ENCODE data around the gene CAMK1. TPM values are rescaled to one million over a fixed set of nuclear protein-coding genes. Genes with fewer than 3 reads are reported as not detected.

Gene CAMK1
- total RNA-seq, 1 experiment from 2014 or later: 11.8 TPM

- Histone ChIP-seq H3K27ac (peak within 1 kb of the TSS; percentile 33), H3K36me3 (peaks cover 63% of the 10 kb centered on the region), H3K9me3 (replicated peaks) (no peaks in the 10 kb centered on the region), H3K27me3 (replicated peaks) (no peaks in the 10 kb centered on the region), H3K4me1 (replicated peaks) (peaks cover 17% of the 10 kb centered on the region), H3K4me3 (peak within 1 kb of the TSS; percentile 46)
- DNase-seq (ENCODE audit: low read depth in 1 of 2, low spot score in 2 of 2): peak; percentile 95 to 98
Measured at GRCh38 chr3:9749645-9750555, 19.8 kb downstream of the CAMK1 start, which contains the start of gene OGG1. TSS of gene OGG1 (plus strand) at chr3:9749952. CDS start at chr3:9750287, 335 bp downstream.

- H3K36me3 ChIP-seq: peaks cover 69% of the 10 kb centered on the region
- no peaks in the 10 kb centered on the region for H3K27me3 ChIP-seq (replicated peaks)
- no peaks in the 10 kb centered on the region for H3K9me3 ChIP-seq (replicated peaks)
- DNase-seq (ENCODE audit: low read depth in 1 of 2, low spot score in 2 of 2): peak in 1 of 2 experiments; percentile 54
- peak overlapping the region; percentile 46 for H3K4me3 ChIP-seq
- peak overlapping the region; percentile 32 for H3K27ac ChIP-seq
- peaks cover 17% of the 10 kb centered on the region for H3K4me1 ChIP-seq (replicated peaks)
Measured at GRCh38 chr3:9749296-9749644, 20.5 kb downstream of the CAMK1 start.

DNA sequence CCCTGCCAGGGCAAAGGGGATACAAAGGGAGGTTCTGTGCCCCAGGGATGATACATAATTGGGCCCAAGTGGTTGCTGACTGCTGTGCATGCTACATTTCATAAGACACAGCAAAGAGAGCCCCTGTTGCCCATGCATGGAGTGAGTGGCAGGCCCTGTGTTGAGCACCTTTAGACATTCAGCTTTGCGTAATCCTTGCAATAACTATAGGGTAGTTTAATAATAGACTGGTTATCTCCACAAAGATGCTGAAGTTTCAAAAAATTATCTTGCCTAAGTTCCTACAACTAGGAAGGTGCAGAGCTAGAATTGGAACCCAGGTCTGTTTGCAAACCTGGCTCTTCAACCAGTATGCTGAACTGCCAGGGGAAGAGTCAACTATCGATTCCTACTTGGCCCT, 21.7 kb downstream of the CAMK1 start:
- Histone ChIP-seq H3K27me3 (replicated peaks) (no peaks in the 10 kb centered on the region), H3K9me3 (replicated peaks) (no peaks in the 10 kb centered on the region), H3K4me3 (no peak overlapping the region), H3K36me3 (peaks cover 82% of the 10 kb centered on the region), H3K4me1 (replicated peaks) (peaks cover 17% of the 10 kb centered on the region), H3K27ac (no peak overlapping the region)
- no peak for DNase-seq (ENCODE audit: low read depth in 1 of 2, low spot score in 2 of 2)

- peaks cover 84% of the 10 kb centered on the region for H3K36me3 ChIP-seq
- no peak for DNase-seq (ENCODE audit: low read depth in 1 of 2, low spot score in 2 of 2)
Measured at GRCh38 chr3:9747267-9747666, 22.5 kb downstream of the CAMK1 start.

GRCh38 chr3:9746330-9746729, 23.4 kb downstream of the CAMK1 start:
- Histone ChIP-seq H3K4me1 (replicated peaks) (peaks cover 17% of the 10 kb centered on the region), H3K27me3 (replicated peaks) (no peaks in the 10 kb centered on the region), H3K27ac (no peak overlapping the region), H3K36me3 (peaks cover 86% of the 10 kb centered on the region), H3K4me3 (no peak overlapping the region), H3K9me3 (replicated peaks) (no peaks in the 10 kb centered on the region)
- DNase-seq (ENCODE audit: low read depth in 1 of 2, low spot score in 2 of 2): no peak

More at GRCh38 chr3:9747267-9747666, 22.5 kb downstream of the CAMK1 start:
- Histone ChIP-seq H3K9me3 (replicated peaks) (no peaks in the 10 kb centered on the region), H3K4me3 (no peak overlapping the region), H3K27ac (no peak overlapping the region), H3K4me1 (replicated peaks) (peaks cover 17% of the 10 kb centered on the region), H3K27me3 (replicated peaks) (no peaks in the 10 kb centered on the region)

- no peak overlapping the region for H3K27ac ChIP-seq
- H3K4me1 ChIP-seq (replicated peaks): peaks cover 12% of the 10 kb centered on the region
- H3K27me3 ChIP-seq (replicated peaks): no peaks in the 10 kb centered on the region
Measured at GRCh38 chr3:9745521-9745920, 24.2 kb downstream of the CAMK1 start.

GRCh38 chr3:9744162-9744561, 25.6 kb downstream of the CAMK1 start:
- no peak for DNase-seq (ENCODE audit: low read depth in 1 of 2, low spot score in 2 of 2)
- no peak overlapping the region for H3K27ac ChIP-seq
- peaks cover 6% of the 10 kb centered on the region for H3K4me1 ChIP-seq (replicated peaks)
- H3K27me3 ChIP-seq (replicated peaks): no peaks in the 10 kb centered on the region
- no peak overlapping the region for H3K4me3 ChIP-seq
- H3K9me3 ChIP-seq (replicated peaks): no peaks in the 10 kb centered on the region
- peaks cover 99% of the 10 kb centered on the region for H3K36me3 ChIP-seq

More at GRCh38 chr3:9745521-9745920, 24.2 kb downstream of the CAMK1 start:
- Histone ChIP-seq H3K4me3 (no peak overlapping the region), H3K36me3 (peaks cover 88% of the 10 kb centered on the region), H3K9me3 (replicated peaks) (no peaks in the 10 kb centered on the region)
- DNase-seq (ENCODE audit: low read depth in 1 of 2, low spot score in 2 of 2): no peak

- no peak for DNase-seq (ENCODE audit: low read depth in 1 of 2, low spot score in 2 of 2)
- Histone ChIP-seq H3K9me3 (replicated peaks) (no peaks in the 10 kb centered on the region), H3K4me1 (replicated peaks) (no peaks in the 10 kb centered on the region; the same call in none of the 2 replicates), H3K4me3 (no peak overlapping the region), H3K27ac (no peak overlapping the region), H3K27me3 (replicated peaks) (no peaks in the 10 kb centered on the region), H3K36me3 (peaks cover 99% of the 10 kb centered on the region)
Measured at GRCh38 chr3:9743548-9743947, 26.2 kb downstream of the CAMK1 start.

DNA sequence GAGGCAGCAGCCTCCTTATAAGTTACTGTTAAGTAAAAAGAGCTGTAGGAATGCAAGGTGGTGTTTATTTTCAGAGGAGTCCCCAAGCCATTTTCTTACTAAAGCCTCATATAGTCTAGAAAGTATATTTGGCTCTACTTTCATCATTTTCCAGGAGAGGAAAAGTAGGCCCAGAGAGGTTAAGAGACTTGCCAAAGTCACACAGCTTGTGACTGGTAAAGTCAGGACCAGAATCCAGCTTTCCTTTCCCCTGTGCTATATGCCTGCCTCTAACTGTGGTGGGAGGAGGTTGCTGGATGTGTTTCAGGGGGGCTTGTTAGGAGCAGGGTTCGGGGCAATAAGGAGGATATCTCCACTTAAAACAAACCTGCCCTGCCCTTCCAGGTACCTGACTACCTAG, 27.2 kb downstream of the CAMK1 start:
- H3K36me3 ChIP-seq: peaks cover 100% of the 10 kb centered on the region
- no peak for DNase-seq (ENCODE audit: low read depth in 1 of 2, low spot score in 2 of 2)
- H3K9me3 ChIP-seq (replicated peaks): no peaks in the 10 kb centered on the region
- no peaks in the 10 kb centered on the region for H3K27me3 ChIP-seq (replicated peaks)
- H3K4me3 ChIP-seq: no peak overlapping the region
- no peaks in the 10 kb centered on the region; the same call in 1 of the 2 replicates for H3K4me1 ChIP-seq (replicated peaks)
- H3K27ac ChIP-seq: no peak overlapping the region

DNA sequence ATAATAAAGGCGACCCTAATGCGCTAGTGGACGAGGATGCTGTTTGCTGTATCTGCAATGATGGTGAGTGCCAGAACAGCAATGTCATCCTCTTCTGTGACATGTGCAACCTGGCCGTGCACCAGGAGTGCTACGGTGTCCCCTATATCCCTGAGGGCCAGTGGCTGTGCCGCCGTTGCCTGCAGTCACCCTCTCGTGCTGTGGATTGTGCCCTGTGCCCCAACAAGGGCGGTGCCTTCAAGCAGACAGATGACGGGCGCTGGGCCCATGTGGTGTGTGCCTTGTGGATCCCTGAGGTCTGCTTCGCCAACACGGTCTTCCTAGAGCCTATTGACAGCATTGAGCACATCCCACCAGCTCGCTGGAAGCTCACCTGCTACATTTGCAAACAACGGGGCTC, 30.6 kb downstream of the CAMK1 start:
- peaks cover 97% of the 10 kb centered on the region for H3K36me3 ChIP-seq
- no peaks in the 10 kb centered on the region for H3K27me3 ChIP-seq (replicated peaks)
- no peak overlapping the region for H3K27ac ChIP-seq
- no peaks in the 10 kb centered on the region for H3K9me3 ChIP-seq (replicated peaks)
- DNase-seq (ENCODE audit: low read depth in 1 of 2, low spot score in 2 of 2): no peak
- H3K4me1 ChIP-seq (replicated peaks): no peaks in the 10 kb centered on the region
- H3K4me3 ChIP-seq: no peak overlapping the region

DNA sequence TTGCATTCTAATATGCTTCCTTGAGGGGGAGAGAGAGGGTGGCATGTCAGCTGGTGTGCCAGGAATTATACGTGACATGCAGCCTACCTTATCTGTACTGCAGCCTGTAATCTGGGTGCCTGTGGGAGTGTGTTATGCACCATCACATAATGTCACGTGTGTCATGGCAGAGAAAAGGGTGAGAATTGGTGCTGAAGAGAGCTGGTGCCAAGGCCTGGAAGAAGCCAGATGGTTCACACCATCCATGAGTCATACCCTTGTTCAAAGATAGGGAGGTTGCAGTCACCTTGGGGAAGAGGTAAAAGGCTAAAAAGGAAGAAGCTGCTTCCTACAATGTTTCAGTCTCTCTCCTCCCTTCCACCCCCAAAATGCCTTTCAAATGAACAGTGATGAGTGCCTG, 32.9 kb downstream of the CAMK1 start:
- H3K4me3 ChIP-seq: no peak overlapping the region
- peaks cover 93% of the 10 kb centered on the region for H3K36me3 ChIP-seq
- H3K9me3 ChIP-seq (replicated peaks): no peaks in the 10 kb centered on the region
- DNase-seq (ENCODE audit: low read depth in 1 of 2, low spot score in 2 of 2): no peak
- peaks cover 7% of the 10 kb centered on the region for H3K4me1 ChIP-seq (replicated peaks)
- H3K27me3 ChIP-seq (replicated peaks): no peaks in the 10 kb centered on the region
- no peak overlapping the region for H3K27ac ChIP-seq

DNA sequence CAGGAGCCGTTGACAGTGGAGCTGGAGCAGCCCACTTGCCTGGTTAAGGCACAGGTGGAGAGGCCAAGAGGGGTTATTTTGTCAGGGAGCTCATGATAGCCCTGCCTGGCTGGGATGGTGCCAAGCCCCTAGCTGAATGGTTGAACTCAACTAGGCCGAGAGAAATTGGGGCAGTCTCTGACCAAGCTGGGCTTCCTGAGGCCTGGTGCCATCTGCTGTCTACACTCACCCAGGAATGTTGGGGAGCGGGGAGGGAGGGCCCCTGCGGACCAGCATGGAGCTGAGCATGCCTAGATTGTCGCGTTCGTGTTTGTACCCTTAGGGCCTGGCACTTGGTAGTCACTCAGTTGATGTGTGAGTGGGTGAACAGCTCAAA, 37.0 kb downstream of the CAMK1 start:
- DNase-seq (ENCODE audit: low read depth in 1 of 2, low spot score in 2 of 2): no peak
- Histone ChIP-seq H3K27ac (no peak overlapping the region), H3K4me1 (replicated peaks) (peaks cover 14% of the 10 kb centered on the region), H3K27me3 (replicated peaks) (no peaks in the 10 kb centered on the region), H3K9me3 (replicated peaks) (0 out of 2 replicates have a peak, but pooled peaks cover 3% of the 10 kb centered on the region), H3K36me3 (peaks cover 56% of the 10 kb centered on the region), H3K4me3 (peak overlapping the region; percentile 95)

DNA sequence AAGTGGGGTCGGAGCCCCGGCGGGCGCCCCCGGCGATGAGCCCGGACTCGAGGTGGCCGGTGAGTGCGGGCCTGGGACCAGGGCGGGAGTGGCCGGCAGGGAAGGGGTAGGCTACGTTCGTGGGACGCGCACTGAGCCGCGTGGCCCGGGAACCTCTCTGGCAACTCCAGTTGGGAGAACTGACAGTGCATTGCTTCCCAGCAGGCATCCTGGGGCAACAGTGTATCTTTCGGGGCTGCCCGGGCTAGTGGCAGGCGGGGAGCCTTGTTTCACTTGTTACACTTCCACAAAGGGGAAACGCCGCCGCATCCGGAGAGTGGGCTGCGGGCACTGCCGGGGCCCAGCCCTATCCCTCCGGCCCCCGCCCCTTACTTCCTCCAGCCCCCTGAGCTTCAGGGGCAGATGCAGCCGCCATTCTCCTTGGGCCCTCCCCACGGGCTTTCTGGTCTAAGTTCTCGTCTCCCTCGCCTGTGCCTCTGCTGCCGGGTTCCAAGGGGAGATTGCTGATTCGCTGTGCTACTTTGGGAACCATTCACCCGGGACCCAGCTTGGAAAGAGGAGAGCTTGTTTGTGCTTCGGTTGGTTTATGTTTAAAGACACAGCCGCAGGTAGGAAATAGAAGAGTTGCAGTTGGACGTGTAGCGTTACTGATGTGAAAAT, 37.5 kb downstream of the CAMK1 start:
- Histone ChIP-seq H3K27me3 (replicated peaks) (no peaks in the 10 kb centered on the region), H3K4me3 (peak overlapping the region; percentile 95), H3K27ac (peak overlapping the region; percentile 100), H3K9me3 (replicated peaks) (0 out of 2 replicates have a peak, but pooled peaks cover 3% of the 10 kb centered on the region), H3K36me3 (peaks cover 52% of the 10 kb centered on the region), H3K4me1 (replicated peaks) (peaks cover 14% of the 10 kb centered on the region)
- DNase-seq (ENCODE audit: low read depth in 1 of 2, low spot score in 2 of 2): no peak
